Esophagus muscularis mucosa (tissue), 4 donors: ENCODE results near the gene TOP2A. TPM values are rescaled to one million over a fixed set of nuclear protein-coding genes. Genes with fewer than 3 reads are reported as not detected.
"Not testable (repeated sequence)": the region's sequence is repeated elsewhere in the genome, so short reads cannot be mapped to it uniquely, and the experiment has no call there.

Experiments
- DNase-seq: peaks from one replicate; pipeline ENCODE4 v3.0.0-alpha.2; 2017; ENCODE audit errors: extremely low spot score
- H3K27ac ChIP-seq, 4 donors: fragments of 200-600 bp; sonication (generic); replicated peaks in 1 of 4; 1 replicate in 3 of 4; 2 replicates in 1 of 4; pipeline ENCODE4 v1.5.1; 2016 to 2019; ENCODE audit warnings: mild to moderate bottlenecking in 1 of 4
- H3K27me3 ChIP-seq, 4 donors: fragments of 200-600 bp; sonication (generic); one replicate each; pipeline versions ENCODE4 v1.5.1 to v1.6.0; 2016 to 2019
- H3K36me3 ChIP-seq, 4 donors: fragments of 200-600 bp; sonication (generic); one replicate each; pipeline ENCODE4 v1.5.1; 2016 to 2019
- H3K4me1 ChIP-seq, 4 donors: fragments of 200-600 bp; sonication (generic); one replicate each; pipeline ENCODE4 v1.5.1; 2016 to 2019
- H3K4me3 ChIP-seq, 4 donors: fragments of 200-600 bp; sonication (generic); 1 replicate in 2 of 4; 2 replicates in 2 of 4; pipeline ENCODE4 v1.5.1; 2016 to 2019; ENCODE audit warnings: mild to moderate bottlenecking in 4 of 4, moderate library complexity in 1 of 4
- H3K9me3 ChIP-seq, 4 donors: fragments of 200-600 bp; sonication (generic); 1 replicate in 3 of 4; 2 replicates in 1 of 4; pipeline ENCODE4 v1.5.1; 2016 to 2019
- EP300 ChIP-seq: sonication (generic); formaldehyde crosslinking; IDR thresholded peaks from one replicate; pipeline ENCODE4 v1.6.1; 2017; ENCODE audit warnings: antibody characterized with exemption
- POLR2A ChIP-seq: fragments of 450-650 bp; IDR thresholded peaks from one replicate; pipeline ENCODE4 v1.6.1; 2017; ENCODE audit warnings: antibody characterized with exemption, moderate library complexity, mild to moderate bottlenecking, low read depth
- POLR2AphosphoS5 ChIP-seq, 2 donors: sonication (generic); formaldehyde crosslinking; IDR thresholded peaks; one replicate each; pipeline ENCODE4 v1.6.1; 2017; ENCODE audit warnings: antibody characterized with exemption in 2 of 2
- WGBS: methylation state at CpG from one replicate; pipeline ENCODE4 v1.1.5; 2018; 5-methylcytosine and 5-hydroxymethylcytosine counted together
- intact Hi-C: fragments of 100-400 bp; cut with DNase I; formaldehyde crosslinking; loops from one replicate; pipeline ENCODE4 v1.15.1; 2023
- total RNA-seq, 4 donors: library from RNA; depleted of rRNA; stranded (reverse); fragments of >200 nt; gene quantifications; one replicate each; pipeline versions ENCODE4 v1.1.0 to v1.2.1, GENCODE V29; 2016
- TF ChIP-seq, protein P1 (sequence below), 3 experiments: fragments of 200-600 bp in 2 of 3; fragments of 450-650 bp in 1 of 3; sonication (generic) in 2 of 3; IDR thresholded peaks; one replicate each; pipeline ENCODE4 v1.5.1; 2017 to 2019; ENCODE audit warnings: antibody characterized with exemption in 3 of 3, mild to moderate bottlenecking in 2 of 3, moderate library complexity in 1 of 3

TOP2A gene
- total RNA-seq, 4 donors from 2014 or later, result under 0.01 to 1.4 (median 0.30) TPM

GRCh38 chr17:40411821-40412220, 5.9 kb downstream of the TOP2A start:
- Histone ChIP-seq H3K9me3 (no peaks in the 10 kb centered on the region), H3K27ac (no peak overlapping the region), H3K4me3 (no peak overlapping the region), H3K36me3 (no peaks in the 10 kb centered on the region), H3K27me3 (peaks cover 0 to 3% (median 0%) of the 10 kb centered on the region in 4 donors), H3K4me1 (peaks cover 0 to 6% (median 5%) of the 10 kb centered on the region in 4 donors)
- 98% methylated on average over 4 of the region's 4 CpGs for WGBS
- intact Hi-C loops, result loop anchor here (5.0 to 10.0 kb wide), 2 partner anchors 40 to 107 kb away; partner anchors contain the start of gene RARA
- DNase-seq, result no peak
- TF ChIP-seq, protein P1, sequence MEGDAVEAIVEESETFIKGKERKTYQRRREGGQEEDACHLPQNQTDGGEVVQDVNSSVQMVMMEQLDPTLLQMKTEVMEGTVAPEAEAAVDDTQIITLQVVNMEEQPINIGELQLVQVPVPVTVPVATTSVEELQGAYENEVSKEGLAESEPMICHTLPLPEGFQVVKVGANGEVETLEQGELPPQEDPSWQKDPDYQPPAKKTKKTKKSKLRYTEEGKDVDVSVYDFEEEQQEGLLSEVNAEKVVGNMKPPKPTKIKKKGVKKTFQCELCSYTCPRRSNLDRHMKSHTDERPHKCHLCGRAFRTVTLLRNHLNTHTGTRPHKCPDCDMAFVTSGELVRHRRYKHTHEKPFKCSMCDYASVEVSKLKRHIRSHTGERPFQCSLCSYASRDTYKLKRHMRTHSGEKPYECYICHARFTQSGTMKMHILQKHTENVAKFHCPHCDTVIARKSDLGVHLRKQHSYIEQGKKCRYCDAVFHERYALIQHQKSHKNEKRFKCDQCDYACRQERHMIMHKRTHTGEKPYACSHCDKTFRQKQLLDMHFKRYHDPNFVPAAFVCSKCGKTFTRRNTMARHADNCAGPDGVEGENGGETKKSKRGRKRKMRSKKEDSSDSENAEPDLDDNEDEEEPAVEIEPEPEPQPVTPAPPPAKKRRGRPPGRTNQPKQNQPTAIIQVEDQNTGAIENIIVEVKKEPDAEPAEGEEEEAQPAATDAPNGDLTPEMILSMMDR (IDR thresholded peaks at IDR 0.05), result no peak
- TF ChIP-seq POLR2AphosphoS5 (IDR thresholded peaks at IDR 0.05), result no peak
- no peak for TF ChIP-seq EP300
- no peak for TF ChIP-seq POLR2A

GRCh38 chr17:40410082-40410481, 7.6 kb downstream of the TOP2A start:
- Histone ChIP-seq H3K27ac (no peak overlapping the region), H3K27me3 (no peaks in the 10 kb centered on the region), H3K36me3 (no peaks in the 10 kb centered on the region), H3K4me3 (no peak overlapping the region), H3K9me3 (no peaks in the 10 kb centered on the region), H3K4me1 (peaks cover 0 to 2% (median under 1%) of the 10 kb centered on the region in 4 donors)
- 79% methylated on average over 1 of the region's 1 CpG for WGBS
- intact Hi-C loops, result loop anchor here (5.0 to 10.0 kb wide), 2 partner anchors 38 to 105 kb away; partner anchors contain the start of gene RARA
- DNase-seq, result no peak
- TF ChIP-seq POLR2AphosphoS5 (IDR thresholded peaks at IDR 0.05) (no peak), POLR2A (no peak), EP300 (no peak)
- TF ChIP-seq, protein P1 (IDR thresholded peaks at IDR 0.05), result no peak

DNA sequence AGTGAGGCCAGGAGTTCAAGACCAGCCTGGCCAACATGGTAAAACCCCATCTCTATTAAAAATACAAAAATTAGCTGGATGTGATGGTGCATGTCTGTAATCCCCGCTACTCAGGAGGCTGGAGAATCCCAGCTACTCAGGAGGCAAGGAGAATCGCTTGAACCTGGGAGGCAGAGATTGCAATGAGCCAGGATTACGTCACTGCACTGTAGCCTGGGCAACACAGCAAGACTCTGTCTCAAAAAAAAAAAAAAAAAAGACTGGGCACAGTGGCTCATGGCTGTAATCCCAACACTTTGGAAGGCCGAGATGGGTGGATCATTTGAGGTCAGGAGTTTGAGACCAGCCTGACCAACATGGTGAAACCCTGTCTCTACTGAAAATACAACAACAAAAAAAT, 8.2 kb downstream of the TOP2A start:
- H3K36me3 ChIP-seq, H3K9me3 ChIP-seq, intact Hi-C loops, H3K27ac ChIP-seq, DNase-seq, H3K4me1 ChIP-seq, H3K4me3 ChIP-seq, H3K27me3 ChIP-seq: not testable (repeated sequence)
- WGBS, result 93% methylated on average over 4 of the region's 4 CpGs

GRCh38 chr17:40407460-40407859, 10.2 kb downstream of the TOP2A start:
- Histone ChIP-seq H3K9me3 (no peaks in the 10 kb centered on the region), H3K27me3 (no peaks in the 10 kb centered on the region), H3K36me3 (no peaks in the 10 kb centered on the region), H3K4me3 (no peak overlapping the region), H3K4me1 (no peaks in the 10 kb centered on the region), H3K27ac (no peak overlapping the region)
- DNase-seq, result no peak
- WGBS, result 94% methylated on average over 3 of the region's 3 CpGs
- TF ChIP-seq POLR2AphosphoS5 (IDR thresholded peaks at IDR 0.05), result no peak
- TF ChIP-seq, protein P1 (IDR thresholded peaks at IDR 0.05), result no peak
- TF ChIP-seq POLR2A, result no peak
- no peak for TF ChIP-seq EP300
- intact Hi-C loops, result no loop called here

DNA sequence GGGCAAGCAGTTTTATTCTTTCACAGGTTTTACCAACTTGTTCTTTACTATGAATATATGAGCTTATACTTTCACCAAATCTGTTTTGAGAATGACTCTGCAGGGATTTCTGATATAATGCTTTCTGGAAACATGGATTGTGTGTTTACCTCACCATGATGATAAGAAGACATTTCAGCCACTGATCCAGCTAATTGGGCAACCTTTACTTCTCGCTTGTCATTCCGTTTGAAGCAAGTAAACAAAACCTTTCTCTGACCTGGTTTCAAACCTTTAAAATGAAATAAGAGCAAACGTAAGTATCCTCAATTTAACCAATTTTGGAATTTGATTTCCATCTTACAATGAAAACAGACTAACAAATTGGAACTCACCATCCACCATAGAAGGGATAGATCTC, 13.7 kb downstream of the TOP2A start:
- peaks cover 0 to 2% (median 0%) of the 10 kb centered on the region in 4 donors for H3K4me1 ChIP-seq
- no peak for DNase-seq
- H3K4me3 ChIP-seq, result no peak overlapping the region
- H3K9me3 ChIP-seq, result no peaks in the 10 kb centered on the region
- 80% methylated on average over 3 of the region's 3 CpGs for WGBS
- no peaks in the 10 kb centered on the region for H3K36me3 ChIP-seq
- TF ChIP-seq, protein P1 (IDR thresholded peaks at IDR 0.05), result no peak
- TF ChIP-seq POLR2A (no peak), POLR2AphosphoS5 (IDR thresholded peaks at IDR 0.05) (no peak), EP300 (no peak)
- no peak overlapping the region for H3K27ac ChIP-seq
- no peaks in the 10 kb centered on the region for H3K27me3 ChIP-seq
- intact Hi-C loops, result loop anchor here (5.0 kb wide), 1 partner anchor 42 kb away; the partner anchor contains the start of gene GJD3
